K562 (cell line): ENCODE data around the gene HOXC10. TPM values are rescaled to one million over a fixed set of nuclear protein-coding genes. Genes with fewer than 3 reads are reported as not detected.

Experiments used
- ATAC-seq: fragments of 200-7000 bp; cut with Tn5 transposase; 3 replicates; pipeline ENCODE4 v1.9.1; 2020; ENCODE audit warnings: moderate library complexity
- BruUV-seq: library from RNA; stranded (reverse); fragments of 400-500 nt; replicated peaks from 2 replicates; lab custom pipeline; 2021; lab: Mats Ljungman, UMichigan
- CTCF ChIA-PET: fragments of 300-600 bp; formaldehyde crosslinking; extraction: SDS; loops from one replicate; lab custom pipeline; 2021; ENCODE audit warnings: low intra/inter-chr PET ratio; lab: Yijun Ruan, JAX
- POLR2A ChIA-PET: fragments of 300-600, 350-650 bp; sonication (Branson Sonifier 250); formaldehyde crosslinking; extraction: SDS; loops from one replicate; lab custom pipeline; 2021; ENCODE audit warnings: antibody characterized with exemption, inconsistent platforms; lab: Yijun Ruan, JAX
- DNase-seq, 4 experiments: peaks; one replicate each; pipeline versions ENCODE4 v3.0.0 to v3.0.0-alpha.2; 2011 to 2018; ENCODE audit warnings: low spot score in 3 of 4, mixed read lengths in 3 of 4; ENCODE audit errors: extremely low read depth in 1 of 4
- FAIRE-seq: peaks from 2 replicates; lab custom pipeline; 2011; peaks lifted over from hg19 to GRCh38; lab: Jason Lieb, UNC
- H2AFZ ChIP-seq: 2 replicates; pipeline ENCODE4 v1.6.0; 2011; ENCODE audit warnings: low read depth, low read length, control low read depth, inconsistent platforms
- H3K27ac ChIP-seq: fragments of 200-600 bp; 3 replicates; pipeline ENCODE4 v1.8.0; 2011; ENCODE audit warnings: low read depth, mild to moderate bottlenecking, control low read depth, inconsistent platforms, low read length, moderate library complexity, mixed read lengths; ENCODE audit errors: extremely low read depth
- H3K27me3 ChIP-seq, 2 experiments: fragments of 300-600 bp in 1 of 2; 2 replicates in 1 of 2; 3 replicates in 1 of 2; pipeline versions ENCODE4 v1.6.0 to v1.8.0; 2011; ENCODE audit warnings: inconsistent platforms in 2 of 2, low read length in 2 of 2, mild to moderate bottlenecking in 1 of 2, mixed read lengths in 1 of 2, moderate library complexity in 1 of 2; ENCODE audit not compliant: control insufficient read depth in 2 of 2, insufficient read depth in 2 of 2
- H3K36me3 ChIP-seq: fragments of 300-600 bp; 3 replicates; pipeline ENCODE4 v1.8.0; 2011; ENCODE audit warnings: mild to moderate bottlenecking, low read length, inconsistent platforms; ENCODE audit not compliant: control insufficient read depth, insufficient read depth
- H3K4me1 ChIP-seq, 2 experiments: fragments of 200-600 bp in 1 of 2; replicated peaks in 1 of 2; 2 replicates in 1 of 2; 3 replicates in 1 of 2; pipeline versions ENCODE4 v1.5.1 to v1.8.0; 2011; ENCODE audit warnings: inconsistent platforms in 2 of 2, low read length in 2 of 2, mild to moderate bottlenecking in 1 of 2, mixed read lengths in 1 of 2, moderate library complexity in 1 of 2; ENCODE audit not compliant: control insufficient read depth in 2 of 2, insufficient read depth in 2 of 2
- H3K4me2 ChIP-seq: 2 replicates; pipeline ENCODE4 v1.6.1; 2011; ENCODE audit warnings: low read length, control low read depth, inconsistent platforms, mixed read lengths; ENCODE audit not compliant: insufficient read depth
- H3K4me3 ChIP-seq: fragments of 200-600 bp; sonication (generic), shearing (Covaris generic); 2 replicates; pipeline ENCODE4 v1.5.1; 2016; ENCODE audit warnings: control low read depth, inconsistent platforms
- H3K79me2 ChIP-seq: fragments of 200-600 bp; 3 replicates; pipeline ENCODE4 v1.8.0; 2011; ENCODE audit warnings: low read length, inconsistent platforms; ENCODE audit not compliant: control insufficient read depth, insufficient read depth
- H3K9ac ChIP-seq, 2 experiments: 2 replicates each; pipeline versions ENCODE4 v1.6.0 to v1.6.1; 2011; ENCODE audit warnings: low read depth in 2 of 2, low read length in 2 of 2, control low read depth in 1 of 2, inconsistent platforms in 1 of 2, mild to moderate bottlenecking in 1 of 2, mixed read lengths in 1 of 2; ENCODE audit not compliant: insufficient read depth in 1 of 2
- H3K9me1 ChIP-seq: one replicate; pipeline ENCODE4 v1.6.0; 2011; ENCODE audit warnings: inconsistent platforms, mild to moderate bottlenecking, low read length, moderate library complexity; ENCODE audit not compliant: control insufficient read depth, insufficient read depth
- H3K9me3 ChIP-seq: replicated peaks from 2 replicates; pipeline ENCODE4 v1.5.1; 2011; ENCODE audit warnings: low read depth, low read length, inconsistent platforms; ENCODE audit not compliant: control insufficient read depth, insufficient read depth
- H4K20me1 ChIP-seq: replicated peaks from 2 replicates; pipeline ENCODE4 v1.6.1; 2011; ENCODE audit warnings: low read length, inconsistent platforms, mixed read lengths; ENCODE audit not compliant: control insufficient read depth, insufficient read depth
- CBX8 ChIP-seq: fragments of 200-600 bp; sonication (generic); IDR thresholded peaks from 2 replicates; pipeline ENCODE4 v1.6.1; 2012; ENCODE audit warnings: borderline replicate concordance, mixed run types, low read depth, mild to moderate bottlenecking, moderate library complexity, mixed read lengths, low read length, control low read depth, inconsistent platforms; ENCODE audit not compliant: poor library complexity, severe bottlenecking; ENCODE audit errors: extremely low read depth
- CHD1 ChIP-seq: fragments of 200-600 bp; sonication (generic); IDR thresholded peaks from one replicate; pipeline ENCODE4 v1.6.1; 2012; ENCODE audit warnings: mild to moderate bottlenecking, moderate library complexity, low read length, inconsistent platforms
- ETS2 ChIP-seq: IDR thresholded peaks from 2 replicates; pipeline ENCODE4 v1.6.1; 2016; ENCODE audit warnings: borderline replicate concordance, missing genetic modification characterization, mild to moderate bottlenecking, moderate library complexity, missing compliant biosample characterization; ENCODE audit not compliant: poor library complexity, severe bottlenecking
- POLR2A ChIP-seq: fragments of 450-650 bp; conservative IDR thresholded peaks from 2 replicates; pipeline ENCODE4 v1.6.1; 2016
- TCF7L2 ChIP-seq: fragments of 150-350 bp; IDR thresholded peaks from 2 replicates; pipeline ENCODE4 v1.6.1; 2016; ENCODE audit warnings: low read depth, mild to moderate bottlenecking, low read length, moderate library complexity
- TFAM ChIP-seq: fragments of 250-450 bp; sonication (Bioruptor Pico); conservative IDR thresholded peaks from 2 replicates; pipeline ENCODE4 v1.5.0; 2021; ENCODE audit warnings: mild to moderate bottlenecking, moderate library complexity
- TGIF2 ChIP-seq: sonication (generic); formaldehyde crosslinking; IDR thresholded peaks from 2 replicates; pipeline ENCODE4 v1.8.1; 2022; ENCODE audit warnings: mild to moderate bottlenecking, missing genetic modification reagents, moderate library complexity
- ZNF696 ChIP-seq: fragments of 250-450 bp; sonication (Bioruptor Pico); conservative IDR thresholded peaks from 2 replicates; pipeline ENCODE4 v1.4.0; 2020; ENCODE audit warnings: mild to moderate bottlenecking, moderate library complexity
- WGBS: fragments of 100-300 bp; shearing (Covaris generic); methylation state at CpG from one replicate; pipeline ENCODE4 v1.1.6; 2016; ENCODE audit warnings: low coverage, mixed read lengths; ENCODE audit not compliant: insufficient coverage; ENCODE audit errors: missing lambda C conversion rate; 5-methylcytosine and 5-hydroxymethylcytosine counted together
- in situ Hi-C: fragments of 300-500 bp; cut with MboI; formaldehyde crosslinking; loops from 4 replicates; pipeline ENCODE4 v1.15.0; 2018; ENCODE audit warnings: inconsistent platforms, mixed read lengths
- intact Hi-C: fragments of 100-400 bp; cut with micrococcal nuclease; formaldehyde crosslinking; loops from 2 replicates; pipeline ENCODE4 v1.14.2; 2022
- polyA plus RNA-seq, 8 experiments: library from polyadenylated mRNA; depleted of rRNA in 4 of 8; stranded (reverse) in 5 of 8; unstranded in 3 of 8; fragments of >200 nt; fragmentation: Nextera tagmentation in 2 of 8; fragmentation: Illumina TruSeq in 1 of 8; extraction: Ambion mirVana in 2 of 8; extraction: Trizol in 1 of 8; gene quantifications; 2 replicates each; pipeline versions ENCODE4 v1.2.1 to v1.2.3, GENCODE V29; 2011 to 2014; ENCODE audit warnings: inconsistent platforms in 1 of 8, missing spikeins in 1 of 8
- total RNA-seq, 7 experiments: library from RNA; depleted of rRNA in 6 of 7; stranded (reverse); fragments of >200 nt in 6 of 7; fragmentation: Illumina TruSeq in 2 of 7; extraction: Trizol in 2 of 7; gene quantifications; 2 replicates each; pipeline versions ENCODE4 v1.2.1 to v1.2.3, GENCODE V29; 2011 to 2021; ENCODE audit warnings: low replicate concordance in 1 of 7
- TF ChIP-seq, protein P1 (sequence below): sonication (generic); formaldehyde crosslinking; IDR thresholded peaks from 2 replicates; pipeline ENCODE4 v1.8.0; 2023; ENCODE audit warnings: mild to moderate bottlenecking, missing genetic modification reagents

Gene HOXC10
- total and polyA plus RNA-seq, 9 of the 15 experiments (the other 6 are each of a cell fraction or from before 2014, with no cell fraction given): 0.13 to 0.77 (median 0.35) TPM; not detected in 2

DNA sequence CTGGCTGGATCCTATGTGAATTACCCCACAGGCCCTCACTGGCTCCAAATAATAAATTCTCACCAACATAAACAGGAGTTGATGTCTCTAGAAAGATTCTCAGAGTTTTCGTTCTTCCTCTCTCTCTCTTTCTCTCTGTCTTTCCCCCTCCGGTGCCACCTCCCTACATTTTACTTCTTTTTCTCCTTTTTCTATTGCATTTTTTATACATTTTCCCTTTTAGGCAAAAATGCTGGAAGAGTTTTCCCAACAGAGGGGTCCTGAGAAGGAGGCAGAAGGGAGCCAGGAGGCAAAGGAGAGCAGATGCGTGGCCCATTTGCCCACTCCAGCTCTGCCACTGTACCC lies 42.5 kb downstream of the HOXC10 start:
- 74% methylated on average over 2 of the region's 3 CpGs for WGBS
- Histone ChIP-seq H4K20me1 (no peaks in the 10 kb centered on the region), H3K9ac (peak overlapping the region in 1 of 2 experiments; percentile 33; a peak in 1 of 4 replicates), H3K9me1 (no peaks in the 10 kb centered on the region), H3K79me2 (no peaks in the 10 kb centered on the region), H3K4me2 (no peak overlapping the region), H3K27me3 (no peaks in the 10 kb centered on the region), H2AFZ (peak overlapping the region; percentile 44; the same call in 1 of the 2 replicates), H3K9me3 (no peaks in the 10 kb centered on the region), H3K4me1 (peaks cover 3 to 26% of the 10 kb centered on the region in 2 experiments; a peak in 4 of 5 replicates), H3K27ac (no peak overlapping the region), H3K36me3 (peaks cover 2% of the 10 kb centered on the region; the same call in 1 of the 3 replicates), H3K4me3 (no peak overlapping the region)
- ATAC-seq (no peak), FAIRE-seq (no peak), DNase-seq (no peak)
- BruUV-seq: no TSS peak
- TF ChIP-seq TGIF2 (no peak), CHD1 (no peak), ZNF696 (CRISPR knock-in tag) (no peak), TFAM (CRISPR knock-in tag) (no peak), CBX8 (no peak), POLR2A (no peak), TCF7L2 (no peak), ETS2 (tag) (no peak)
- TF ChIP-seq, protein P1, sequence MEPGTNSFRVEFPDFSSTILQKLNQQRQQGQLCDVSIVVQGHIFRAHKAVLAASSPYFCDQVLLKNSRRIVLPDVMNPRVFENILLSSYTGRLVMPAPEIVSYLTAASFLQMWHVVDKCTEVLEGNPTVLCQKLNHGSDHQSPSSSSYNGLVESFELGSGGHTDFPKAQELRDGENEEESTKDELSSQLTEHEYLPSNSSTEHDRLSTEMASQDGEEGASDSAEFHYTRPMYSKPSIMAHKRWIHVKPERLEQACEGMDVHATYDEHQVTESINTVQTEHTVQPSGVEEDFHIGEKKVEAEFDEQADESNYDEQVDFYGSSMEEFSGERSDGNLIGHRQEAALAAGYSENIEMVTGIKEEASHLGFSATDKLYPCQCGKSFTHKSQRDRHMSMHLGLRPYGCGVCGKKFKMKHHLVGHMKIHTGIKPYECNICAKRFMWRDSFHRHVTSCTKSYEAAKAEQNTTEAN: no peak
- intact Hi-C loops: no loop called here
- POLR2A ChIA-PET: interaction anchor here (0.7 to 1.1 kb wide), 3 partner anchors 137 to 628 kb away, joined by 3 to 5 read pairs (median 3); no protein-coding TSS in a partner anchor
- CTCF ChIA-PET: no interaction called here
- in situ Hi-C loops: loop anchor here (10.0 kb wide), 1 partner anchor 167 kb away; no protein-coding TSS in a partner anchor
